H1 (cell line): ENCODE measurements around the gene NPIPB6. TPM values are rescaled to one million over a fixed set of nuclear protein-coding genes. Genes with fewer than 3 reads are reported as not detected.

ENCODE experiments used
- CTCF ChIA-PET: fragments of 300-600 bp; sonication (Branson Sonifier 250); formaldehyde crosslinking; loops from one replicate; lab custom pipeline; 2021; ENCODE audit not compliant: partially characterized antibody; lab: Charles Lee
- POLR2A ChIA-PET: fragments of 300-600 bp; sonication (Branson Sonifier 250); formaldehyde crosslinking; loops from one replicate; lab custom pipeline; 2021; ENCODE audit warnings: inconsistent platforms; ENCODE audit not compliant: partially characterized antibody; lab: Charles Lee
- DNase-seq, 2 experiments: peaks; one replicate each; pipeline versions ENCODE4 v3.0.0 to v3.0.0-alpha.2; 2010 to 2022; ENCODE audit warnings: low spot score in 2 of 2, low read depth in 1 of 2, mixed read lengths in 1 of 2
- FAIRE-seq: peaks from 2 replicates; lab custom pipeline; 2011; peaks lifted over from hg19 to GRCh38; lab: Jason Lieb, UNC
- H2AFZ ChIP-seq: 2 replicates; pipeline ENCODE4 v1.8.1; 2012; ENCODE audit warnings: low read length, inconsistent platforms
- H2AK5ac ChIP-seq: 2 replicates; pipeline ENCODE4 v1.6.1; 2013; ENCODE audit warnings: low read depth, low read length
- H2BK120ac ChIP-seq: replicated peaks from 2 replicates; pipeline ENCODE3; 2013; ENCODE audit warnings: low read depth, low read length, inconsistent platforms
- H2BK12ac ChIP-seq: 2 replicates; pipeline ENCODE4 v1.6.1; 2013; ENCODE audit warnings: low read depth, low read length
- H2BK15ac ChIP-seq: 2 replicates; pipeline ENCODE4 v1.6.1; 2013; ENCODE audit warnings: low read length
- H2BK20ac ChIP-seq: 2 replicates; pipeline ENCODE4 v1.6.1; 2013; ENCODE audit warnings: low read length
- H2BK5ac ChIP-seq: 2 replicates; pipeline ENCODE4 v1.6.1; 2013; ENCODE audit warnings: low read depth, low read length
- H3K14ac ChIP-seq: 2 replicates; pipeline ENCODE4 v1.6.1; 2013; ENCODE audit warnings: inconsistent platforms; ENCODE audit not compliant: insufficient read length
- H3K18ac ChIP-seq: 2 replicates; pipeline ENCODE4 v1.6.1; 2013; ENCODE audit warnings: low read length; ENCODE audit errors: extremely low read depth
- H3K23ac ChIP-seq: 2 replicates; pipeline ENCODE4 v1.6.1; 2013; ENCODE audit warnings: inconsistent platforms; ENCODE audit not compliant: insufficient read length
- H3K23me2 ChIP-seq: 2 replicates; pipeline ENCODE4 v1.6.1; 2013; ENCODE audit warnings: low read depth, low read length
- H3K27ac ChIP-seq: 2 replicates; pipeline ENCODE4 v1.6.1; 2011; ENCODE audit warnings: low read depth, low read length, inconsistent platforms
- H3K27me3 ChIP-seq, 4 experiments: replicated peaks in 1 of 4; 1 replicate in 1 of 4; 2 replicates in 3 of 4; pipeline versions ENCODE4 v1.6.1 to v1.8.1; 2011 to 2013; ENCODE audit warnings: low read length in 3 of 4, mild to moderate bottlenecking in 3 of 4, inconsistent platforms in 2 of 4, mixed read lengths in 2 of 4, moderate library complexity in 1 of 4; ENCODE audit not compliant: control insufficient read depth in 3 of 4, insufficient read depth in 3 of 4; ENCODE audit errors: extremely low read depth in 1 of 4
- H3K36me3 ChIP-seq, 4 experiments: 2 replicates each; pipeline versions ENCODE4 v1.6.1 to v1.8.1; 2011 to 2013; ENCODE audit warnings: mild to moderate bottlenecking in 4 of 4, low read length in 3 of 4, moderate library complexity in 2 of 4, control low read depth in 1 of 4, inconsistent platforms in 1 of 4; ENCODE audit not compliant: insufficient read depth in 4 of 4, control insufficient read depth in 2 of 4
- H3K4ac ChIP-seq: replicated peaks from 2 replicates; pipeline ENCODE3; 2013; ENCODE audit warnings: low read length, low read depth, mixed read lengths, inconsistent platforms; ENCODE audit not compliant: insufficient read length
- H3K4me1 ChIP-seq, 4 experiments: replicated peaks in 1 of 4; 1 replicate in 1 of 4; 2 replicates in 3 of 4; pipeline versions ENCODE4 v1.6.1 to v1.8.1; 2011 to 2013; ENCODE audit warnings: low read length in 3 of 4, inconsistent platforms in 2 of 4, mixed read lengths in 1 of 4; ENCODE audit not compliant: insufficient read depth in 4 of 4, control insufficient read depth in 3 of 4
- H3K4me2 ChIP-seq, 2 experiments: 2 replicates each; pipeline versions ENCODE4 v1.6.1 to v1.8.1; 2011 to 2013; ENCODE audit warnings: low read depth in 2 of 2, low read length in 2 of 2, control low read depth in 1 of 2, inconsistent platforms in 1 of 2, mild to moderate bottlenecking in 1 of 2; ENCODE audit not compliant: insufficient read depth in 1 of 2
- H3K4me3 ChIP-seq, 4 experiments: fragments of 200-600, 300-600 bp in 1 of 4; sonication (generic), shearing (Covaris generic), sonication (Bioruptor Twin) in 1 of 4; 2 replicates each; pipeline versions ENCODE4 v1.5.1 to v1.8.1; 2011 to 2016; ENCODE audit warnings: low read length in 4 of 4, low read depth in 3 of 4, control low read depth in 2 of 4, inconsistent platforms in 2 of 4, mild to moderate bottlenecking in 2 of 4, mixed read lengths in 1 of 4, moderate library complexity in 1 of 4; ENCODE audit not compliant: insufficient read depth in 2 of 4; ENCODE audit errors: extremely low read depth in 1 of 4
- H3K56ac ChIP-seq: replicated peaks from 2 replicates; pipeline ENCODE3; 2013; ENCODE audit warnings: low read depth, mild to moderate bottlenecking, mixed read lengths, low read length, inconsistent platforms; ENCODE audit not compliant: insufficient read length
- H3K79me1 ChIP-seq: 2 replicates; pipeline ENCODE4 v1.6.1; 2013; ENCODE audit warnings: low read depth, low read length, control low read depth
- H3K79me2 ChIP-seq, 2 experiments: 2 replicates each; pipeline versions ENCODE4 v1.6.1 to v1.8.1; 2012 to 2013; ENCODE audit warnings: low read length in 2 of 2, mild to moderate bottlenecking in 2 of 2, inconsistent platforms in 1 of 2; ENCODE audit not compliant: insufficient read depth in 2 of 2, control insufficient read depth in 1 of 2
- H3K9ac ChIP-seq, 4 experiments: replicated peaks in 1 of 4; 1 replicate in 1 of 4; 2 replicates in 3 of 4; pipeline versions ENCODE4 v1.6.1 to v1.8.1; 2011 to 2013; ENCODE audit warnings: low read depth in 3 of 4, low read length in 3 of 4, control low read depth in 2 of 4, mild to moderate bottlenecking in 2 of 4, moderate library complexity in 2 of 4, inconsistent platforms in 1 of 4; ENCODE audit errors: extremely low read depth in 1 of 4
- H3K9me3 ChIP-seq, 2 experiments: 2 replicates each; pipeline versions ENCODE4 v1.6.1 to v1.8.1; 2012 to 2013; ENCODE audit warnings: mild to moderate bottlenecking in 2 of 2, moderate library complexity in 2 of 2, control low read depth in 1 of 2, inconsistent platforms in 1 of 2, low read depth in 1 of 2, low read length in 1 of 2, mixed read lengths in 1 of 2; ENCODE audit not compliant: insufficient read depth in 2 of 2
- H4K20me1 ChIP-seq, 2 experiments: replicated peaks in 1 of 2; 2 replicates each; pipeline versions ENCODE3 to v1.8.1; 2011 to 2013; ENCODE audit warnings: inconsistent platforms in 2 of 2, low read length in 2 of 2, mild to moderate bottlenecking in 1 of 2; ENCODE audit not compliant: insufficient read depth in 2 of 2, control insufficient read depth in 1 of 2
- H4K5ac ChIP-seq: 2 replicates; pipeline ENCODE4 v1.6.1; 2013; ENCODE audit warnings: low read length, low read depth, mixed read lengths, inconsistent platforms; ENCODE audit not compliant: insufficient read length
- H4K8ac ChIP-seq: 2 replicates; pipeline ENCODE4 v1.8.0; 2013; ENCODE audit warnings: mild to moderate bottlenecking, moderate library complexity, low read length, inconsistent platforms; ENCODE audit not compliant: insufficient read depth; ENCODE audit errors: extremely low read depth
- H4K91ac ChIP-seq: replicated peaks from 2 replicates; pipeline ENCODE3; 2013; ENCODE audit warnings: low read length, mixed read lengths, inconsistent platforms; ENCODE audit not compliant: insufficient read length
- BRCA1 ChIP-seq: IDR thresholded peaks from 2 replicates; pipeline ENCODE4 v1.6.1; 2012; ENCODE audit warnings: low read depth, low read length, improper control_type of control experiment
- HDAC6 ChIP-seq: IDR thresholded peaks from one replicate; pipeline ENCODE4 v1.7.1; 2012; ENCODE audit warnings: low read depth, mild to moderate bottlenecking, inconsistent platforms, low read length, moderate library complexity
- PHF8 ChIP-seq: fragments of 200-600 bp; sonication (generic); conservative IDR thresholded peaks from 2 replicates; pipeline ENCODE4 v1.7.1; 2012; ENCODE audit warnings: low read depth, mild to moderate bottlenecking, inconsistent platforms, low read length, moderate library complexity
- POLR2A ChIP-seq, 2 experiments: IDR thresholded peaks; 1 replicate in 1 of 2; 2 replicates in 1 of 2; pipeline ENCODE4 v1.6.1; 2011; ENCODE audit warnings: low read depth in 2 of 2, low read length in 2 of 2, mild to moderate bottlenecking in 2 of 2; ENCODE audit errors: control extremely low read depth in 1 of 2
- POLR2AphosphoS5 ChIP-seq: IDR thresholded peaks from 2 replicates; pipeline ENCODE4 v1.6.1; 2011; ENCODE audit warnings: low read depth, low read length
- RAD21 ChIP-seq, 2 experiments: IDR thresholded peaks in 1 of 2; conservative IDR thresholded peaks in 1 of 2; 2 replicates each; pipeline ENCODE4 v1.6.1; 2011; ENCODE audit warnings: low read depth in 2 of 2, low read length in 2 of 2, improper control_type of control experiment in 1 of 2, inconsistent platforms in 1 of 2, mild to moderate bottlenecking in 1 of 2, moderate library complexity in 1 of 2
- SIRT6 ChIP-seq: IDR thresholded peaks from one replicate; pipeline ENCODE4 v1.7.1; 2012; ENCODE audit warnings: low read length, inconsistent platforms
- SP4 ChIP-seq: IDR thresholded peaks from 2 replicates; pipeline ENCODE4 v1.6.1; 2012; ENCODE audit warnings: low read length, inconsistent platforms
- TAF1 ChIP-seq: IDR thresholded peaks from 2 replicates; pipeline ENCODE4 v1.6.1; 2011; ENCODE audit warnings: mild to moderate bottlenecking, low read depth, low read length
- ZNF274 ChIP-seq: IDR thresholded peaks from 2 replicates; pipeline ENCODE4 v1.7.0; 2012; ENCODE audit warnings: low read length, borderline replicate concordance; ENCODE audit errors: extremely low read depth
- WGBS, 2 experiments: shearing (Covaris generic) in 1 of 2; methylation state at CpG; one replicate each; pipeline versions ENCODE4 v1.1.6 to v1.1.7; 2013 to 2015; ENCODE audit warnings: low lambda C conversion rate in 2 of 2, mixed read lengths in 2 of 2, inconsistent platforms in 1 of 2, low coverage in 1 of 2, missing lambda C conversion rate in 1 of 2; ENCODE audit not compliant: insufficient replicate concordance in 2 of 2, insufficient coverage in 1 of 2, insufficient read length in 1 of 2; ENCODE audit errors: extremely low coverage in 1 of 2, missing lambda C conversion rate in 1 of 2; 5-methylcytosine and 5-hydroxymethylcytosine counted together
- polyA plus RNA-seq, 7 experiments: library from polyadenylated mRNA; depleted of rRNA in 3 of 7; stranded (reverse) in 5 of 7; unstranded in 2 of 7; fragments of >200 nt in 5 of 7; fragments of 200-250 nt in 2 of 7; gene quantifications; 1 replicate in 5 of 7; 2 replicates in 1 of 7; 4 replicates in 1 of 7; pipeline versions ENCODE4 v1.2.1 to v1.2.3, GENCODE V29; 2011 to 2013; ENCODE audit warnings: missing spikeins in 2 of 7, mixed read lengths in 2 of 7
- total RNA-seq: library from RNA; stranded (reverse); fragmentation: NEBNext Ultra II Directional; extraction: Animal tissue kit (Norgen Biotek cat#: 25700); gene quantifications from 2 replicates; pipeline ENCODE4 v1.2.1, GENCODE V29; 2021

The NPIPB6 gene
- total and polyA plus RNA-seq, 2 of the 8 experiments (the other 6 are each of a cell fraction or from before 2014, with no cell fraction given), result 0.83 to 1.9 TPM

GRCh38 chr16:28321700-28322411 is 41.5 kb downstream of the NPIPB6 start:
- DNase-seq, result peak in 1 of 2 experiments; percentile 90
- peak overlapping the region; percentile 82 for H4K8ac ChIP-seq
- no peak overlapping the region for H3K4me2 ChIP-seq
- H3K9me3 ChIP-seq, result no peaks in the 10 kb centered on the region
- no peak overlapping the region for H3K9ac ChIP-seq
- H2BK120ac ChIP-seq, result no peak overlapping the region
- peaks cover 6% of the 10 kb centered on the region for H3K79me1 ChIP-seq
- H2BK15ac ChIP-seq, result no peak overlapping the region
- H4K91ac ChIP-seq, result no peak overlapping the region
- no peak overlapping the region for H2AFZ ChIP-seq
- H3K27me3 ChIP-seq, result no peaks in the 10 kb centered on the region
- H3K79me2 ChIP-seq, result no peaks in the 10 kb centered on the region
- H4K20me1 ChIP-seq, result peaks cover 11 to 16% of the 10 kb centered on the region in 2 experiments
- POLR2A ChIA-PET, result interaction anchor here (0.8 to 1.2 kb wide), 3 partner anchors 13 to 44 kb away, joined by 3 to 6 read pairs (median 5); no protein-coding TSS in a partner anchor
- 74% methylated on average over 14 of the region's 20 CpGs; no CpG with 5 or more reads in 1 of the 2 experiments for WGBS, 2 experiments
- no peak overlapping the region for H2BK20ac ChIP-seq
- H4K5ac ChIP-seq, result no peak overlapping the region
- H3K18ac ChIP-seq, result no peak overlapping the region
- no peak for FAIRE-seq
- H3K4ac ChIP-seq, result no peak overlapping the region
- no peak overlapping the region for H3K56ac ChIP-seq
- H3K14ac ChIP-seq, result no peak overlapping the region
- no peak overlapping the region for H3K27ac ChIP-seq
- no peak overlapping the region for H2BK5ac ChIP-seq
- no peaks in the 10 kb centered on the region; a peak in 1 of 7 replicates for H3K4me1 ChIP-seq
- no peak overlapping the region for H2AK5ac ChIP-seq
- no peaks in the 10 kb centered on the region for H3K23me2 ChIP-seq
- H3K36me3 ChIP-seq, result peaks cover 0 to 24% (median 10%) of the 10 kb centered on the region in 4 experiments; a peak in 6 of 8 replicates
- H3K23ac ChIP-seq, result no peak overlapping the region
- CTCF ChIA-PET, result interaction anchor here (0.6 to 6.5 kb wide), 17 partner anchors 9 to 697 kb away, joined by 3 to 152 read pairs (median 4); no protein-coding TSS in a partner anchor
- H3K4me3 ChIP-seq, result no peak overlapping the region
- H2BK12ac ChIP-seq, result no peak overlapping the region
- TF ChIP-seq PHF8, result no peak
- TF ChIP-seq HDAC6, result no peak
- no peak for TF ChIP-seq SIRT6
- TF ChIP-seq RAD21 (IDR thresholded peaks at IDR 0.05 in 1 of 2, conservative IDR thresholded peaks at IDR 0.05 in 1 of 2; ENCODE audit: low read depth in 2 of 2, low read length in 2 of 2), result peak; percentile 55 to 69; a peak in 3 of 4 replicates
- TF ChIP-seq POLR2A (IDR thresholded peaks at IDR 0.05; ENCODE audit: control extremely low read depth in 1 of 2, low read depth in 2 of 2, low read length in 2 of 2), result no peak
- no peak for TF ChIP-seq TAF1
- TF ChIP-seq SP4, result no peak
- TF ChIP-seq ZNF274, result no peak
- no peak; the same call in 1 of the 2 replicates for TF ChIP-seq POLR2AphosphoS5
- TF ChIP-seq BRCA1, result no peak
